ENCODE measurements around the gene PSMD1.

The PSMD1 gene

DNA sequence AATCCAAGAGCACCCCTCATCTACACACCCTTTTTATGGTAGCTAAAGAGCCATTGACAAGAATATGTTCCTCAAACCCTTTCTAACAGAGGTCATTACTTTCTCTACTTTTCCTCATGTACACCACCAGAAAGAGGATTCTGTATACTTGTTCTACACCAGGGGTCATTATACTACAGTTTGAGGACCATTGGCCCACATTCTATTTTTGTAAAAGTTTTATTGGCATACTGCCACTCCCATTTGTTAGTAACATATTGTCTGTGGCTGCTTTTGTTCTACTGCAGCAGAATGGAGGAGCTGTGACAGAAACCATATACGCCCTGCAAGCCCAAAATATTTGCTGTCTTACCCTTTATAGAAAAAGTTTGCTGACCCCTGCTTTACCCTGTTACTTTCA lies 53.9 kb downstream of the PSMD1 start:
- DNase-seq (ENCODE audit: extremely low read depth in 1 of 2, low read depth in 1 of 2) = no peak

DNA sequence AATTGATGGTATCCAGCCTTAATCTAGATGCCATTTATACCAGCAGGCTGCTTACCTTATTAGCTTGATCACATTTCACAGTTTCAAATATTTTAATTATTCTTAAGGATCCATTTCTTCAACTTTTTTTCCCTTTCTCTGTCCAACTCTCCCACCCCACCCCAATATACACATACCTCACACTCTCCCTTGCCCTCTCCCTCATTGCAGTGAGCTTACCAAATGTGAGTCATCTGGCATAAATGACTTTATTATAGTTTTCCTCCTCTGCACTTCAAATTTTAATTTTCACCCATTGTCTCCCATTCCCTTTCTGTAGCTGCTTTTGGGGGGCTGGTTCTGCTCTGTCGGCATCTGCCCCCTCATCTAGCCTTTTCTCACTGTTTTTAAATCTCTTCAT lies 55.3 kb downstream of the PSMD1 start:
- DNase-seq (ENCODE audit: extremely low read depth in 1 of 2, low read depth in 1 of 2) = no peak

DNA sequence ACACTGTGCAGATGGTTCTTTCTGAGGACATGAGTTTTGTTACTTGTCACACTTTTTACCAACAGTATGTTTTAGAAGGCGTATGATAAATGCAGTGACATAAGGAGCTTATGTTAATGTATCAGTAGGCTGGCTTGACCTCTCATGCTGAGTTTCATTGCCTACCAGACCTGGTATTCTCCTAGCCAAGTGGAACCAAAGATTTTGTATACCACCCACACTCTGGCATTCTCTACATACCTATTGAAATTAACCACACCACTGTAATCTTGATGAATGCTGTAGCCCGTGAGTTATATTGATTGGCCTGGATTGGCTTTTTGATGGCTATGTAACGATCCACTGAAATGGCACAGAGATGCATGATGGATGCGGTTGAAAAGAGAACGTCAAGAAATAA lies 56.8 kb downstream of the PSMD1 start:
- DNase-seq (ENCODE audit: extremely low read depth in 1 of 2, low read depth in 1 of 2) = no peak

DNA sequence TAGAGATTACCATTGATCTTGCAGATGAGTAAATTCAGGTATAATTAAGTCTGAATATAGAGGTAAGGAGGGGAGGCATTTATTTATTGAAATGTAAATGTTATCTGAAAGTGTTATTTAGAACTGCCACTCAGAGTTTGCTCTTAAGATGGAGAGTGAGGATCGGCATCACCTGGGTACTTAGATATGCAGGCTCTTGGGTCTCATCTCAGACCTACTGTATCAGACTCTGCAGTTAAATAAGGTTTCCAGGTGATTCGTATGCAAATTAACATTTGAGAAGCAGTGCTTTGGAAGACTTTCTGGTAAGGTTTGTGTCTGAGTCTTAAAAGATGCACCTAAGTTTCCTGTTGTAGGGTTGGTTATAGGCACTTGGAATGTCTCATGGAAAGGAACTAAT lies 59.0 kb downstream of the PSMD1 start:
- no peak for DNase-seq (ENCODE audit: extremely low read depth in 1 of 2, low read depth in 1 of 2)

DNA sequence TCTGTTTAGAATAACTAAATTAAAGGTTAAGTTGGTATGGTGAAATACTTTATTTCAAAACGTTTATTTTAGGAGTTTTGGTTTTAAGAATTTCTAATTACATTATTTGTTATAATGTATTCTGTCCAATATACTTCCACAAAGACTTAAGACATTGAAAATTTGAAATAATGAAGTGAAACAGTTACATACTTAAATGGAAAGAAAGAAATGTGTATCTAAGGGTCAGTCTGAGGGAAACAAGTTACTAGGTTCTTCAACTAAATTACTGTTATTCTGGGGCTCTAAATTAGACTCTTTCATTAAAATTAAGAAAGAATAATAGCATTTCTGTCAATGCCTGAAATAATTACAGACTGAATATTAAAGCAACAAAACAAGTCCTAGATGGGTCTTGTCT lies 60.5 kb downstream of the PSMD1 start:
- DNase-seq (ENCODE audit: extremely low read depth in 1 of 2, low read depth in 1 of 2) = no peak

DNA sequence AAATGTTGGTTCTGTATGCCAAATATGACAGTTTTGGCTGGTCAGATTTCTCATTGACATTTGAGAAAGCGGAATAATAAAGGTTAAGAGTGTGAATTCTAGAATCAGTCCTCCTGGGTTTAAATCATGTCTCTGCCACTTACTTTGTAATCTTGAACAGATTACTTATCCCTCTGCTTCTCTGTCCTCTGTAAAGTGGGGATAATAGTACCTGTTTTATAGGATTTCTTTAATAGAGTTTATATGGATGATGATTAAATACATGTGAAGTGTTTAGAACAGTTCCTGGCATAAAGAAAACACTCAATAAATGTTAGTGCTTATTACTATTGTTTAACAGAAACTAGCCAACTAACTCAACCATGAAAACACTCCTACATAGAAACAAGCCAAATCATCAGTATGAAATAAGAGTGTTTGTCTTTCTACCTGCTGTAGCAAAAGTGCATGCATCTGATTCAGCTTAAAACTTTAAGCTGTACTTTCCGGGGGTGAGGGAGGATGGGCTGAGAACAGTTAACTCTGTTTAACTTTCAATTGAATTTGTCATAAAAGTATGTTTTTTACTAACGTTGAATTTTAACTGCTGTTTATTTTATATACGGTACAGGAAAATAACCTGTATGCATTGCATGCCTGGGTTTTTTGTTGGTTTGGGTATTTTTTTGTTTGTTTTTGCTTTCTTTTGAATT lies 61.4 kb downstream of the PSMD1 start:
- no peak for DNase-seq (ENCODE audit: extremely low read depth in 1 of 2, low read depth in 1 of 2)

DNA sequence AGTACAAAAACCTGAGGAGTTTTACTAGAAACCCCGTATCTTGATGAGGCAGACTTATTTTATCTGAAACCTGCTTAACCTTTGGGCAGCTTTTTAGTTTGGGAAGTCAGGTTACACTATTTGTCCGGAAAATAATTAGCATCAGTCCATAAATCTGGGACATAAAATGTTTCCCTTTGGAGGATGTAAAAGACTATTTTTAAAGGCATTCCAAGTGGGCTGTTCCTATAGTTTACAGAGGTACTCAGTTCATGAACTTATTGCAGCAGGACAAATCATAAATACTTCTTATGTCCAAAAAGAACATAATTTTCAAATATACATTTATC lies 61.9 kb downstream of the PSMD1 start:
- DNase-seq (ENCODE audit: extremely low read depth in 1 of 2, low read depth in 1 of 2) = no peak

DNA sequence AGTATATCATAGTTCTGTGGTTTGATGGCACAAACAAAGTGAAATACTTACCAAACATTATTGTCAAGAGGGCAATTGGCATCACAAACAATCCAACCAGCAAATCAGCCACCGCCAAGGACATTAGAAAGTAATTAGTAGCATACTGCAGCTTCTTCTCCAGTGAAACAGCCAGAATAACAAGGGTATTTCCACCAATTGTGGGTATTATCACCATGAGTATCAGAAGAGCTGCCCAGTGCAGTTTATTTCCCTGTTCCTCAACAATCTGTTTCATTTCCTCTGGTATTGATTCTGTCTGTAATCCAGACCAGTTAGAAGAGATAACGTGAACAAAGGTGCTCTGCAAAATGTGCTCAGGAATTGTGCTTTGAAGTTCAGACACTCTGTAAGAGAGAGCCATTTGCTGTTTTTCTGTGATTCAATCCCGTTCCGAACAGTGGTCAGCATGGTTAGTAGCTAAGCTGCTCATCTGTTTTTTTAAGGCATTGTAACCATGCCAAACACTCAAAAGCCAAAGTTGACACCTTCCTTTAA lies 66.8 kb downstream of the PSMD1 start:
- no peak for DNase-seq (ENCODE audit: extremely low read depth in 1 of 2, low read depth in 1 of 2)

DNA sequence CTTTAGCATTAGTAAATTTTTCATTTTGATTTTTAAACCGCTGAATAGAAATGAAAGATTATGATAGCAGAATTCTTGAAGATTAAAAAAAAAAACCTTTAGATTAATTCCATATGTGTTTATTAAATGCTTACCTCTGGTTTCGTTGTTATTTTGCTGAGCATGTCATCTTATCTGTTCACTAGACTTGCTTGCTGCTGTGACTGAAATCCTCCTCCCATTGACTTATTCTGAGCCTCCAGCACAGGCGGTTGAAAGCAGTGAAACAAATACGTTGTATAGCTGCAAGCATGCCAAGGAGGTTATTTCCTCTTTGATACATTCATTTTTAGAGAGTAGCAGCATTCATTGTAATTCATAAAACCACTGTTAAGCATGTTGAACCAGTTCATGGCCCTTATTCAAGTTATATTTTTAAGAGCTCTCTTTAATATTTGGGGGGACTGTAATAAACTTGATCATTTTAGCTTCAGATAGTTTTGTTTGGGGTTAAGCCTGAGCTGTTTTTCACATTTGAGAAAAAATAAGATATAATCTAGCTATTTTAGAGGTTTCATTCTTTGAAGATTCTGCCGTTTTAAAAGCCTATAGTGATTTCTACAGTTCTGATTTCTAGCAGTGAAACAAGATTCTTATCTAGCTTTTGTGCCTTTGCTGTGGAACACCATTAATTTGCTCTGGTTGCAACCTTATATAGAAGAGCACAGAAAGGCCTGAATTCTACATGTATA lies 68.3 kb downstream of the PSMD1 start, which contains the start of gene HTR2B:
Gene HTR2B (minus strand): TSS at position 205 of the 731 bp plus-strand sequence. CDS start 1,278 bp downstream, outside the sequence.
- DNase-seq (ENCODE audit: extremely low read depth in 1 of 2, low read depth in 1 of 2) = no peak

DNA sequence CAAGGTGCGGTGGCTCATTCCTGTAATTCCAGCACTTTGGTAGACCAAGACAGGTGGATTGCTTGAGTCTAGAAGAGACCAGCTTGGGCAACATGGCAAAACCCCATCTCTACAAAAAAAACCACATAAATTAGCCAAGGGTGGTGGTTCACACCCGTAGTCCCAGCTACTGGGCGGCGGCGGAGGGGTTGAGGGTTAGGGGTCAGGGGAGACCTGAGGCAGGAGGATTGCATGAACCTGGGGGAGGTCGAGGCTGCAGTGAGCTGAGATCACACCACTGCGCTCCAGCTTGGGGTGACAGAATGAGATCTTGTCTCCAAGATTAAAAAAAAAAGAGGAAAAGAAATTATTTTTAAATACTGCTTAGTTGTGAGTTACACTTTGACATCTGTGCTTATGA lies 69.5 kb downstream of the PSMD1 start:
- DNase-seq (ENCODE audit: extremely low read depth in 1 of 2, low read depth in 1 of 2) = no peak

DNA sequence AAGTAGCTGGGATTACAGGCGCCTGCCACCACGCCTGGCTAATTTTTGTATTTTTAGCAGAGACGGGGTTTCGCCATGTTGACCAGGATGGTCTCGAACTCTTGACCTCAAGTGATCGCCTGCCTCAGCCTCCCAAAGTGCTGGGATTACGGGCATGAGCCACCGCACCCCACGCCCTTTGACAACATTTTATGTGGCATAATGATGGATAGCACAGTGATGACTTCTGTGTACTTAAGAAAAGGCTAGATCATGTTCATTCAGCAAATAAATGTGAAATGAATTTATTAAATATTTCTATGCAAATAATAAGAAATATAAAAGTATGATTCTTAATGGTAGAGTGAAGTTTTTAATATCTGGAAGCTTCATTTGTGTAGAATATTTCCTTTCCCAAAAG lies 70.8 kb downstream of the PSMD1 start:
- no peak for DNase-seq (ENCODE audit: extremely low read depth in 1 of 2, low read depth in 1 of 2)

DNA sequence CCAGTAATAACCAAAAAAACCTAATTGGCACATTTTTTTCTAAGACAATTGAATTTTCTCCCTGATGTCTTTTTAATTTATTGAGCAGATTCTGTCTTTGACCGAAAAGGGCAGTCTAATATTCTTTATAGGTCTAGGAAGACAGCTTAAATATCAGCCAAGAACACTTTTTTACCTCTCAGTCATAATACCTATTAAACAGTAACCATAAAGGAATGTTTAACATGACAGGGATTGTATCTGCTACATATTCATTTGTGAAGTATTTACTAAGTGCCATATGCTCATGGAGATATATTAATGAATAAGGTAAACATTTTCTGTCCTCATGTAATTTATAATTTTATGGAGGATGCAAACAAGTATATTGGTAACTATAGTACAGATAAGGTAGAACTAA lies 71.3 kb downstream of the PSMD1 start:
- DNase-seq (ENCODE audit: extremely low read depth in 1 of 2, low read depth in 1 of 2) = no peak

DNA sequence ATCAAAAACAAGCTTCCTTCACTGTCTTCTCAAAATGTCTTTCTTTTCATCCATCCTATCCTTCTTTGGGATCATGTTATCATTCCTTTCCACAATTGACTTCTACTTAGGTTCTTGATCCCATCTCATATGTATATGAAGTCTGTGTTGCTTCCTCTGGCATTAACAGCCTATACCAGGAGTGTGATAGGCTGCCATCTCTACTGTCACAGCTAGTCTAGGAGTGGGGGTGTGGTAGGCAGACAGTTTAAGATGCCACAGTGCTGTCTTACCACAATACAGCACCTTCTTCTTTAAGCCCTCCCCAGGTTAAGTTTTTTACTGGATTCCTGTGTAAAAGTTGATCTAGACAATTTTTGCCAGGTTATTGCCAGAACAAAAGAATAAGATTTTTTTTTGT lies 71.9 kb downstream of the PSMD1 start:
- no peak for DNase-seq (ENCODE audit: extremely low read depth in 1 of 2, low read depth in 1 of 2)

DNA sequence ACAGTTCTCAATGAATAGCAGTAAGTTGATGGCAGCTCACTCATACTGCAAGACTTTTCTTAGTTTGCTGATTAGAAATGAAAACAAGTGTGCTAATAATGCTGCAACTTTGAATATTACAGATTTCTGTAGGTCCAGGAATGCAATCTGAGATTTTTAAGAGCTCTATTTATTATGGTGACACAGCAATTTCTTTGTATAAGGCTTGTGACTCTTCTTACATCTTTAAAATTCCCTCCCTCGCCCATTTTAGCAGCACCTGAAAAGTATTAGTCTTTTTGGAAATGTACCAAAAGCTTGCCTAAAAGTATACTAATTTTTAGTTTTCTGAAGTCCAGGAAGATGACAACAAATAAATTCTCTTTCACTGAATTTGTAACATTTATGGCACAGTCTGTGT lies 72.5 kb downstream of the PSMD1 start:
- no peak for DNase-seq (ENCODE audit: extremely low read depth in 1 of 2, low read depth in 1 of 2)

DNA sequence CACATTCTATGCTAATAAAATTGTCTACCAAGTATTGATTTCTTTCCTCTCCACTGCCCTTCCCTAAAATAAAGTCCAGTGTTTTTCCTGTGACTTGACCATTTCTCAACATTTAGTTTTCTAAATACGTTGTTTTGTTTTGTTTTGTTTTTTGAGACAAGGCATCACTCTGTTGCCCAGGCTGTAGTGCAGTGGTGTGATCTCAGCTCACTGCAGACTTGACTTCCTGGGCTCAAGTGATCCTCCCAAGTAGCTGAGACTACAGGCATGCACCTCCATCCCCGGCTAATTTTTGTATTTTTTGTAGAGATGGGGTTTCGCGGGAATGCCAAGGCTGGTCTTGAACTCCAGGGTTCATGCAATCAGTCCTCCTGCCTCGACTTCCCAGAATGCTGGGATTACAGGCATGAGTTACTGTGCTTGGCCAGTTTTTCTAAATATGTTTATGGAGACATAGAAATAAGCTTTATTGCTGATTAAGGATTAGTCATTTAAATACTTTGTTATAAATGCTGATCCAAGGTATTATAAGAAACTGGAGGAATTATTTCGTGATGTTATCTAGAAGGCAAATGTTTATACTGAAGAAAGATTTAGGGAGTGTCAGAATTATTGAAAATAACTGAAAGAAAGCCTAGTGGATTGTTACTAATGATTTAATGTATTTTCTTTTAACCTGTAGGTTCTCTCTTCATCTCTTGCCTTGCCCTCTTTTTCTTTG lies 73.8 kb downstream of the PSMD1 start:
- no peak for DNase-seq (ENCODE audit: extremely low read depth in 1 of 2, low read depth in 1 of 2)

DNA sequence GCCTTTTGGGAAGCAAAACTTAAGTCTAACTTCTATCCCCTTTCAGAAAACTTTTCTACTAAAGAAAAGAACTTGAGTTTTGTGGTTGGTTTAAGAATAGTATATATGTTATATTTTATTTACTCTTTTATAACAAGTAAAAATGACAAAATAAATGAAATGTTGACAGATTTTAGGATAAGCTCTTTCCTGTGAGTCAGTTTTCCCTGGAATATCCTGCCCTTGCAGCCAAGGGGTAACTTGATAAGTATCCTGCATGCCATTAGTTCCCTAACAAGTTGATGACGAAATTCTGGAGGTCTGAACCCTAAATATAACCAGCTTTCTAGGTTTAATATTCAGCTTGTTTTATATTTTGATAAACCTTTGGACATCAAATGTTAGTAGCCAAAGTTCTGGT lies 75.5 kb downstream of the PSMD1 start:
- DNase-seq (ENCODE audit: extremely low read depth in 1 of 2, low read depth in 1 of 2) = no peak

DNA sequence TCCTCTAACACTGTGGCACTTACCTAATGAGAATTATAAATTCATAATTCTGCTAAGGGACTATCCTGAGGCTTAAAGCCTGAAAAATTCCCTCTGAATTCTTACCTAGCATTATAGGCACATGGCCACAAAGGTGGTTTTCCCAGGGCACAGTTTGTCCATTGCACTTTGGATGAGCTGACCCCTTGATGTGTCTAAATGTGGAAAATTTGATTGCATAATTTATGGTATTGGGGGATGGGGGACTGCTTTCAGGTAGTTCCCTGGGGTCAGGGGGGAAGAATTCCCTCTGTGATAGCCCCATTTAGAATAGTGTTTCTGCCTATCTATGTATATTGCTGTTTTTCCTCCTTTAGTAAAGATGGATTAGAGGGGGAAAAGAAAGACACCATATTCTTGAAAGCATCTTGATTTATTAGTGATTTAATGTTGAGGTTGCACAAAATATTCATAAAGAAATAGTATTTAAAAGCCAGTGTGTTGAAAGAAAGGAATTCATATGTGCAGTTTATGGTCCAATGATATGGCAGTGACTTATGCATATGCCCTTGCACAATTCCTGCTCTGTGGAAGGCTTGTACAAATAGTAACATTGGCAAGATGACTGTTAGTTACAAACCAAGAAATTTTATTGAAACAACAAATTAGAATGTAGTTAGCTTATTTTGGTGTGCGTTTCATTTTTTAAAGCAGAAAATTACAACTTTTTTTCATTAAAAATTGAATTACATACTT lies 76.9 kb downstream of the PSMD1 start:
- DNase-seq (ENCODE audit: extremely low read depth in 1 of 2, low read depth in 1 of 2) = no peak

DNA sequence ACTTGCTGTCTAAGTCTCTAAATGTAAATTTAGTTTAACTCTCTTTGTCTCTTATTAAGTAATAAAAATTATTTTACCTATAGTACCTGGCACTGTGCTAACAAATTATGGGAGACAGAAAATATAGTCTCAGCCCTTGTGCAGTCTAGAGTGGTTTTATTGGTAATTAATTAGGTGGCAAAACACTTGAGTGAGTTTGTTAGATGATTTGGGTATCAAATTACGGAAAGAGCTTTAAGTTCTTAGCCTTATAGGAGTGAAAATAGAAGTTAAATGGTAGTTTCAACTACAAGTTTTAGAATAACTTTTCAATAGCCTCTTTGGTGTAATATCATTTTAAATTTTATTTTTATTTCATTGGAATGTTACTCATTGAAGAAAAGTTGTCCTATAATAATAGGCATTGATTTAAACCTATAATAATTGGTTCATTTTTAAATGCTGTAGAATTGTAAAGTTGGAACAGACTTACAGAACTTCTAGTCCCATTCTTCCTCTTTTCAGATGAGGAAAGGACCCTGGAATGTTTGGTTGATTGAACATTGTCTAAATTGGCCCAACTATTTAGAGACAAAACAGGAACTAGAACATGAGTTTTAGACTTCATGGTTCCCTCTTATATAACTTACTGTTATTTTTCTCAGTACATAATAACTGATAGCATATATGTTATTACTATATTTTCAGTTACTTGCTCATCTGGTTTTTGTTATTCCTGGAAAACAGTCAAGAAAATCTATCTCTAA lies 78.4 kb downstream of the PSMD1 start:
- no peak for DNase-seq (ENCODE audit: extremely low read depth in 1 of 2, low read depth in 1 of 2)

DNA sequence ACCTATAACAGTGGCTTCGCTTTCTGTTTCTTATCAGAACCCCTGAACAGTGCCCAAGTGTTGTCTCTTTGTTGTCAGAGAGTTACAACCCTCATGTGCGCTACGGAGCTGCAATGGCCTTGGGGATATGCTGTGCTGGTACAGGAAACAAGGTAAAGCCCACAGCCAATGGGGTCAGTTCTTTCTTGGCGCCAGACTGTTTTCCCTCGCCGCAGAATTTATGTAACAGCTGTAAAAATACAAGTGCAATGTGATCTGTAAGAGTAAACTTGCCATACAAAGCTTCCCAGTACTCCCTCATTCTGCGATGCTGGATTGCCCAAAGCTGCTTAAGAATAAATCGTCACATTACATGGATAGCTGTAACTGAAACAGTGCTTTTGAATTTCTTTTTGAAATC lies 82.0 kb downstream of the PSMD1 start:
- no peak for DNase-seq (ENCODE audit: extremely low read depth in 1 of 2, low read depth in 1 of 2)

DNA sequence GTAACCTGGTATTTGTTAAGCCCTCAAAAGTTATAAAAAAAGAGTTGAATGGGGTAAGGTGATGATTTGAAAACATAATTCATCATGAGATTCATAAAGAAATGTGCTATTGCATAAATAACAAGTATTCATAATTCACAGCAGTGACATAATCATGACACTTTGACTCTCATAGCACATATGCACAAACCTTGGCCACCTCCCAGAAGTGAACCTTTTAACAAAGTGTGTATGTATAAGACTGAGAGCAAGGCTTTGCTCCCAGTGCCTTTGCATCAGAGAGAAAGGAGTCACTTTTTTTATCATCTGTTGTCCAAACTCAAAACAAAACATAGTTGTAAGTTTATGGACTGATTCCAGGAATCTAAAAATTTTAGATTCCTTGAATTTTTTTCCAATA lies 83.1 kb downstream of the PSMD1 start:
- no peak for DNase-seq (ENCODE audit: extremely low read depth in 1 of 2, low read depth in 1 of 2)

All from stimulated activated CD8-positive, alpha-beta memory T cell treated with anti-CD3 and anti-CD28 coated beads, Interleukin-7, amount 100 ng/mL, for 48 hours (primary cell).